ENCODE measurements around the gene ADARB1.

GRCh38 chr21:45138199-45139002, 64.0 kb downstream of the ADARB1 start:
- TF ChIP-seq, protein P1, sequence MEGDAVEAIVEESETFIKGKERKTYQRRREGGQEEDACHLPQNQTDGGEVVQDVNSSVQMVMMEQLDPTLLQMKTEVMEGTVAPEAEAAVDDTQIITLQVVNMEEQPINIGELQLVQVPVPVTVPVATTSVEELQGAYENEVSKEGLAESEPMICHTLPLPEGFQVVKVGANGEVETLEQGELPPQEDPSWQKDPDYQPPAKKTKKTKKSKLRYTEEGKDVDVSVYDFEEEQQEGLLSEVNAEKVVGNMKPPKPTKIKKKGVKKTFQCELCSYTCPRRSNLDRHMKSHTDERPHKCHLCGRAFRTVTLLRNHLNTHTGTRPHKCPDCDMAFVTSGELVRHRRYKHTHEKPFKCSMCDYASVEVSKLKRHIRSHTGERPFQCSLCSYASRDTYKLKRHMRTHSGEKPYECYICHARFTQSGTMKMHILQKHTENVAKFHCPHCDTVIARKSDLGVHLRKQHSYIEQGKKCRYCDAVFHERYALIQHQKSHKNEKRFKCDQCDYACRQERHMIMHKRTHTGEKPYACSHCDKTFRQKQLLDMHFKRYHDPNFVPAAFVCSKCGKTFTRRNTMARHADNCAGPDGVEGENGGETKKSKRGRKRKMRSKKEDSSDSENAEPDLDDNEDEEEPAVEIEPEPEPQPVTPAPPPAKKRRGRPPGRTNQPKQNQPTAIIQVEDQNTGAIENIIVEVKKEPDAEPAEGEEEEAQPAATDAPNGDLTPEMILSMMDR (IDR thresholded peaks at IDR 0.05; ENCODE audit: control extremely low read depth in 1 of 3, insufficient read depth in 1 of 3, low read depth in 1 of 3, low read length in 3 of 3), result peak; percentile 78 to 88 (median 84)
- peak; percentile 35; the same call in 1 of the 2 replicates for TF ChIP-seq GABPA (IDR thresholded peaks at IDR 0.05; ENCODE audit: borderline replicate concordance, insufficient read depth, low read length)

All from H1 (cell line).